ENCODE data around the gene ATF4.

DNA sequence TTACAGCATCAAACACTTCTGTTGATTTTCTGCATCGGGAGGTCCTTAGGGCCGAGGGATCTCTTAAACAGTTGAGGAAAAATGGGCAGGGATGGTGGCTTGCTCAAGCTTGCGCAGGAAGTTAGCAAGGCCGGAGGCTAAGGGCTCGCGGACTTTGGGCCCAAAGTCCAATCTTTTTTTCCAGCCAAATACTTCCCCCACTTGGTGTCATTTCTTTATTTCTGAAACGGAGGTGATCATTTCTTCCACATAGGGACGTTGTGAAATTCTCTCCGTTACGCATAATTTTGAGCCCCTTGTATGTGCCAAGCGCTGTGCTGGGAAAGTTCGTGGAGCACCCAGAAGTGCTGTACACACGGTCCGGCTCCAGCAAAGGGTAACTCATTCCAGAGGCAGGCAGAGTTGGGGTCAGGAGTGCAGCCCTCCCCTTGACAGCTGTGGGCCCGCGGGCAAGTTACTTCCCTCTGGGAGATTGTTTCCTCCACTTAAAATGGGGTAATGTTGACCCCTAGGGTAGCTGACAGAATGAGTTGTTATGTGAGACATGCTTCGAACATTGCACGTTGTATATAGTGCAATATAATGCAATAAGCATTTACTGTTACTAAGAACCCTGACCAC lies 17.5 kb upstream of the ATF4 start:
- TF ChIP-seq CTCF (IDR thresholded peaks at IDR 0.05), result no peak
- no peak for TF ChIP-seq POLR2A (IDR thresholded peaks at IDR 0.05)
- no peak for TF ChIP-seq POLR2AphosphoS5 (IDR thresholded peaks at IDR 0.05)
- TF ChIP-seq EP300 (IDR thresholded peaks at IDR 0.05), result no peak

All from suprapubic skin (tissue), 4 donors.